K562 (cell line): Measurements from ENCODE around the gene DNM1. TPM values are rescaled to one million over a fixed set of nuclear protein-coding genes. Genes with fewer than 3 reads are reported as not detected.
"Not testable (repeated sequence)": the region's sequence is repeated elsewhere in the genome, so short reads cannot be mapped to it uniquely, and the experiment has no call there.

Source experiments
- ATAC-seq: fragments of 200-7000 bp; cut with Tn5 transposase; 3 replicates; pipeline ENCODE4 v1.9.1; 2020; ENCODE audit warnings: moderate library complexity
- BruUV-seq: library from RNA; stranded (reverse); fragments of 400-500 nt; replicated peaks from 2 replicates; lab custom pipeline; 2021; lab: Mats Ljungman, UMichigan
- CTCF ChIA-PET: fragments of 300-600 bp; formaldehyde crosslinking; extraction: SDS; loops from one replicate; lab custom pipeline; 2021; ENCODE audit warnings: low intra/inter-chr PET ratio; lab: Yijun Ruan, JAX
- POLR2A ChIA-PET: fragments of 300-600, 350-650 bp; sonication (Branson Sonifier 250); formaldehyde crosslinking; extraction: SDS; loops from one replicate; lab custom pipeline; 2021; ENCODE audit warnings: antibody characterized with exemption, inconsistent platforms; lab: Yijun Ruan, JAX
- DNase-seq, 4 experiments: peaks; one replicate each; pipeline versions ENCODE4 v3.0.0 to v3.0.0-alpha.2; 2011 to 2018; ENCODE audit warnings: low spot score in 3 of 4, mixed read lengths in 3 of 4; ENCODE audit errors: extremely low read depth in 1 of 4
- FAIRE-seq: peaks from 2 replicates; lab custom pipeline; 2011; peaks lifted over from hg19 to GRCh38; lab: Jason Lieb, UNC
- H2AFZ ChIP-seq: 2 replicates; pipeline ENCODE4 v1.6.0; 2011; ENCODE audit warnings: low read depth, low read length, control low read depth, inconsistent platforms
- H3K27ac ChIP-seq: fragments of 200-600 bp; 3 replicates; pipeline ENCODE4 v1.8.0; 2011; ENCODE audit warnings: low read depth, mild to moderate bottlenecking, control low read depth, inconsistent platforms, low read length, moderate library complexity, mixed read lengths; ENCODE audit errors: extremely low read depth
- H3K27me3 ChIP-seq, 2 experiments: fragments of 300-600 bp in 1 of 2; 2 replicates in 1 of 2; 3 replicates in 1 of 2; pipeline versions ENCODE4 v1.6.0 to v1.8.0; 2011; ENCODE audit warnings: inconsistent platforms in 2 of 2, low read length in 2 of 2, mild to moderate bottlenecking in 1 of 2, mixed read lengths in 1 of 2, moderate library complexity in 1 of 2; ENCODE audit not compliant: control insufficient read depth in 2 of 2, insufficient read depth in 2 of 2
- H3K36me3 ChIP-seq: fragments of 300-600 bp; 3 replicates; pipeline ENCODE4 v1.8.0; 2011; ENCODE audit warnings: mild to moderate bottlenecking, low read length, inconsistent platforms; ENCODE audit not compliant: control insufficient read depth, insufficient read depth
- H3K4me1 ChIP-seq, 2 experiments: fragments of 200-600 bp in 1 of 2; replicated peaks in 1 of 2; 2 replicates in 1 of 2; 3 replicates in 1 of 2; pipeline versions ENCODE4 v1.5.1 to v1.8.0; 2011; ENCODE audit warnings: inconsistent platforms in 2 of 2, low read length in 2 of 2, mild to moderate bottlenecking in 1 of 2, mixed read lengths in 1 of 2, moderate library complexity in 1 of 2; ENCODE audit not compliant: control insufficient read depth in 2 of 2, insufficient read depth in 2 of 2
- H3K4me2 ChIP-seq: 2 replicates; pipeline ENCODE4 v1.6.1; 2011; ENCODE audit warnings: low read length, control low read depth, inconsistent platforms, mixed read lengths; ENCODE audit not compliant: insufficient read depth
- H3K4me3 ChIP-seq: fragments of 200-600 bp; sonication (generic), shearing (Covaris generic); 2 replicates; pipeline ENCODE4 v1.5.1; 2016; ENCODE audit warnings: control low read depth, inconsistent platforms
- H3K79me2 ChIP-seq: fragments of 200-600 bp; 3 replicates; pipeline ENCODE4 v1.8.0; 2011; ENCODE audit warnings: low read length, inconsistent platforms; ENCODE audit not compliant: control insufficient read depth, insufficient read depth
- H3K9ac ChIP-seq, 2 experiments: 2 replicates each; pipeline versions ENCODE4 v1.6.0 to v1.6.1; 2011; ENCODE audit warnings: low read depth in 2 of 2, low read length in 2 of 2, control low read depth in 1 of 2, inconsistent platforms in 1 of 2, mild to moderate bottlenecking in 1 of 2, mixed read lengths in 1 of 2; ENCODE audit not compliant: insufficient read depth in 1 of 2
- H3K9me1 ChIP-seq: one replicate; pipeline ENCODE4 v1.6.0; 2011; ENCODE audit warnings: inconsistent platforms, mild to moderate bottlenecking, low read length, moderate library complexity; ENCODE audit not compliant: control insufficient read depth, insufficient read depth
- H3K9me3 ChIP-seq: replicated peaks from 2 replicates; pipeline ENCODE4 v1.5.1; 2011; ENCODE audit warnings: low read depth, low read length, inconsistent platforms; ENCODE audit not compliant: control insufficient read depth, insufficient read depth
- H4K20me1 ChIP-seq: replicated peaks from 2 replicates; pipeline ENCODE4 v1.6.1; 2011; ENCODE audit warnings: low read length, inconsistent platforms, mixed read lengths; ENCODE audit not compliant: control insufficient read depth, insufficient read depth
- CREB1 ChIP-seq, 2 experiments: sonication (generic) in 1 of 2; formaldehyde crosslinking in 1 of 2; IDR thresholded peaks; 2 replicates each; pipeline versions ENCODE4 v1.6.1 to v1.8.0; 2012 to 2022; ENCODE audit warnings: inconsistent platforms in 1 of 2, mild to moderate bottlenecking in 1 of 2, missing genetic modification reagents in 1 of 2, moderate library complexity in 1 of 2
- DACH1 ChIP-seq: fragments of 450-650 bp; IDR thresholded peaks from 2 replicates; pipeline ENCODE4 v1.6.1; 2018; ENCODE audit not compliant: partially characterized antibody
- FOXP1 ChIP-seq: sonication (generic); formaldehyde crosslinking; IDR thresholded peaks from 2 replicates; pipeline ENCODE4 v1.8.0; 2022; ENCODE audit warnings: mild to moderate bottlenecking, missing genetic modification reagents
- HDAC2 ChIP-seq: fragments of 450-650 bp; IDR thresholded peaks from 2 replicates; pipeline ENCODE4 v1.6.1; 2016; ENCODE audit warnings: mild to moderate bottlenecking
- POU5F1 ChIP-seq: fragments of 150-350 bp; IDR thresholded peaks from 2 replicates; pipeline ENCODE4 v1.6.1; 2014; ENCODE audit warnings: borderline replicate concordance, low read length, low read depth, mild to moderate bottlenecking; ENCODE audit not compliant: partially characterized antibody
- TGIF2 ChIP-seq: sonication (generic); formaldehyde crosslinking; IDR thresholded peaks from 2 replicates; pipeline ENCODE4 v1.8.1; 2022; ENCODE audit warnings: mild to moderate bottlenecking, missing genetic modification reagents, moderate library complexity
- ZFP36 ChIP-seq: fragments of 150-350 bp; IDR thresholded peaks from 2 replicates; pipeline ENCODE4 v1.6.1; 2018; ENCODE audit warnings: low read length, low read depth; ENCODE audit not compliant: partially characterized antibody
- ZNF224 ChIP-seq: sonication (generic); formaldehyde crosslinking; IDR thresholded peaks from 2 replicates; pipeline ENCODE4 v1.8.0; 2022; ENCODE audit warnings: mild to moderate bottlenecking, missing genetic modification reagents
- WGBS: fragments of 100-300 bp; shearing (Covaris generic); methylation state at CpG from one replicate; pipeline ENCODE4 v1.1.6; 2016; ENCODE audit warnings: low coverage, mixed read lengths; ENCODE audit not compliant: insufficient coverage; ENCODE audit errors: missing lambda C conversion rate; 5-methylcytosine and 5-hydroxymethylcytosine counted together
- in situ Hi-C: fragments of 300-500 bp; cut with MboI; formaldehyde crosslinking; loops from 4 replicates; pipeline ENCODE4 v1.15.0; 2018; ENCODE audit warnings: inconsistent platforms, mixed read lengths
- intact Hi-C: fragments of 100-400 bp; cut with micrococcal nuclease; formaldehyde crosslinking; loops from 2 replicates; pipeline ENCODE4 v1.14.2; 2022
- polyA plus RNA-seq, 8 experiments: library from polyadenylated mRNA; depleted of rRNA in 4 of 8; stranded (reverse) in 5 of 8; unstranded in 3 of 8; fragments of >200 nt; fragmentation: Nextera tagmentation in 2 of 8; fragmentation: Illumina TruSeq in 1 of 8; extraction: Ambion mirVana in 2 of 8; extraction: Trizol in 1 of 8; gene quantifications; 2 replicates each; pipeline versions ENCODE4 v1.2.1 to v1.2.3, GENCODE V29; 2011 to 2014; ENCODE audit warnings: inconsistent platforms in 1 of 8, missing spikeins in 1 of 8
- total RNA-seq, 7 experiments: library from RNA; depleted of rRNA in 6 of 7; stranded (reverse); fragments of >200 nt in 6 of 7; fragmentation: Illumina TruSeq in 2 of 7; extraction: Trizol in 2 of 7; gene quantifications; 2 replicates each; pipeline versions ENCODE4 v1.2.1 to v1.2.3, GENCODE V29; 2011 to 2021; ENCODE audit warnings: low replicate concordance in 1 of 7
- TF ChIP-seq, protein P1 (sequence below): IDR thresholded peaks from 3 replicates; pipeline ENCODE4 v1.6.1; 2011; ENCODE audit warnings: borderline replicate concordance, mild to moderate bottlenecking, moderate library complexity; ENCODE audit not compliant: insufficient read length; ENCODE audit errors: extremely low read depth
- TF ChIP-seq, protein P2 (sequence below): sonication (generic); formaldehyde crosslinking; IDR thresholded peaks from 2 replicates; pipeline ENCODE4 v1.8.0; 2022; ENCODE audit warnings: missing genetic modification reagents, mild to moderate bottlenecking, moderate library complexity, borderline replicate concordance
- TF ChIP-seq, protein P3 (sequence below): sonication (generic); formaldehyde crosslinking; IDR thresholded peaks from 2 replicates; pipeline ENCODE4 v1.9.0; 2022; ENCODE audit warnings: mild to moderate bottlenecking, missing genetic modification reagents

Gene DNM1
- total and polyA plus RNA-seq, 9 of the 15 experiments (the other 6 are each of a cell fraction or from before 2014, with no cell fraction given): 0.39 to 23.1 (median 9.1) TPM

DNA sequence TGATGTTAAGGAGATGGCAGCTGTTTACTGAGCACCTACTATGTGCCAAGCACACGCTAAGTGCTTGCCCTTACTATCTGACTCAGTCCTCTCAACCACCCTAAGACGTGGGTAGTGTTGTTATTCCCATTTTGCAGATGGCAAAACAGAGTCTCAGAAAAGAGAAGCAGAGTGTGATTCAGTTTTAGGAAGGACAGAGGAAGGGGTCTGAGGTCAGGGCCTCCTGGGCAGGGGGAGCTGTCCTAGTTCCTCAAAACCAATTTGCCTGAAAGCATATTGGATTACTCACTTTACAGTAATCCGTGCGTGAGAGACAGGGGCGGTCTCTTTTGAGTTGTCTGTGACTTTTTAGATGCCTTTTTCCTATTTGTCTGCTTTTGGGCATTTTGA, 23.2 kb downstream of the DNM1 start (continued):
- TF ChIP-seq, protein P1, sequence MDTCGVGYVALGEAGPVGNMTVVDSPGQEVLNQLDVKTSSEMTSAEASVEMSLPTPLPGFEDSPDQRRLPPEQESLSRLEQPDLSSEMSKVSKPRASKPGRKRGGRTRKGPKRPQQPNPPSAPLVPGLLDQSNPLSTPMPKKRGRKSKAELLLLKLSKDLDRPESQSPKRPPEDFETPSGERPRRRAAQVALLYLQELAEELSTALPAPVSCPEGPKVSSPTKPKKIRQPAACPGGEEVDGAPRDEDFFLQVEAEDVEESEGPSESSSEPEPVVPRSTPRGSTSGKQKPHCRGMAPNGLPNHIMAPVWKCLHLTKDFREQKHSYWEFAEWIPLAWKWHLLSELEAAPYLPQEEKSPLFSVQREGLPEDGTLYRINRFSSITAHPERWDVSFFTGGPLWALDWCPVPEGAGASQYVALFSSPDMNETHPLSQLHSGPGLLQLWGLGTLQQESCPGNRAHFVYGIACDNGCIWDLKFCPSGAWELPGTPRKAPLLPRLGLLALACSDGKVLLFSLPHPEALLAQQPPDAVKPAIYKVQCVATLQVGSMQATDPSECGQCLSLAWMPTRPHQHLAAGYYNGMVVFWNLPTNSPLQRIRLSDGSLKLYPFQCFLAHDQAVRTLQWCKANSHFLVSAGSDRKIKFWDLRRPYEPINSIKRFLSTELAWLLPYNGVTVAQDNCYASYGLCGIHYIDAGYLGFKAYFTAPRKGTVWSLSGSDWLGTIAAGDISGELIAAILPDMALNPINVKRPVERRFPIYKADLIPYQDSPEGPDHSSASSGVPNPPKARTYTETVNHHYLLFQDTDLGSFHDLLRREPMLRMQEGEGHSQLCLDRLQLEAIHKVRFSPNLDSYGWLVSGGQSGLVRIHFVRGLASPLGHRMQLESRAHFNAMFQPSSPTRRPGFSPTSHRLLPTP: no peak
- TF ChIP-seq POU5F1: no peak
- no peak for TF ChIP-seq DACH1
- TF ChIP-seq HDAC2: peak; percentile 92
- TF ChIP-seq ZNF224 (CRISPR knock-in tag): no peak
- peak; percentile 66 for TF ChIP-seq ZFP36

DNA sequence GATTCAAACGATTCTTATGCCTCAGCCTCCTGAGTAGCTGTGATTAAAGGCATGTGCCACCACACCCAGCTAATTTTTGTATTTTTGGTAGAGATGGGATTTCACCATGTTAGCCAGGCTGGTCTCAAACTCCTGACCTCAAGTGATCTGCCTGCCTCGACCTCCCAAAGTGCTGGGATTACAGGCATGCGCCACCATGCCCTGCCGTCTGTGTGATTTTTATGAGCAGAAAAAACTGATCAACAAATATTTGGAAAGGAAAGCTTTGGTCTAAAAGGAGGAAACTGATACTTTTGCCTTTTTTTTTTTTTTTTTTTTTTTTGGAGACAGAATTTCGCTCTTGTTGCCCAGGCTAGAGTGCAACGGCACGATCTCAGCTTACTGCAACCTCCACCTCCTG, 27.7 kb downstream of the DNM1 start:
- H3K36me3 ChIP-seq; H3K79me2 ChIP-seq; H3K4me2 ChIP-seq; H2AFZ ChIP-seq; H3K4me3 ChIP-seq; CTCF ChIA-PET; BruUV-seq; ATAC-seq; H3K9ac ChIP-seq; DNase-seq; H3K9me1 ChIP-seq; H4K20me1 ChIP-seq; intact Hi-C loops; in situ Hi-C loops; FAIRE-seq; H3K27ac ChIP-seq; H3K9me3 ChIP-seq; TF ChIP-seq CREB1 (IDR thresholded peaks at IDR 0.05): not testable (repeated sequence)
- H3K27me3 ChIP-seq: peaks cover 26 to 41% of the 10 kb centered on the region in 2 experiments
- WGBS: 32% methylated on average over 6 of the region's 7 CpGs
- POLR2A ChIA-PET: interaction anchor here (0.7 to 0.9 kb wide), 2 partner anchors 9 to 28 kb away, joined by 3 read pairs; no protein-coding TSS in a partner anchor
- H3K4me1 ChIP-seq: peaks cover 0 to 21% of the 10 kb centered on the region in 2 experiments; a peak in 2 of 5 replicates
- TF ChIP-seq, protein P2, sequence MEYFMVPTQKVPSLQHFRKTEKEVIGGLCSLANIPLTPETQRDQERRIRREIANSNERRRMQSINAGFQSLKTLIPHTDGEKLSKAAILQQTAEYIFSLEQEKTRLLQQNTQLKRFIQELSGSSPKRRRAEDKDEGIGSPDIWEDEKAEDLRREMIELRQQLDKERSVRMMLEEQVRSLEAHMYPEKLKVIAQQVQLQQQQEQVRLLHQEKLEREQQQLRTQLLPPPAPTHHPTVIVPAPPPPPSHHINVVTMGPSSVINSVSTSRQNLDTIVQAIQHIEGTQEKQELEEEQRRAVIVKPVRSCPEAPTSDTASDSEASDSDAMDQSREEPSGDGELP (CRISPR knock-in tag): 0 out of 2 replicates have a peak, but pooled peaks have one; percentile 14
- TF ChIP-seq, protein P3, sequence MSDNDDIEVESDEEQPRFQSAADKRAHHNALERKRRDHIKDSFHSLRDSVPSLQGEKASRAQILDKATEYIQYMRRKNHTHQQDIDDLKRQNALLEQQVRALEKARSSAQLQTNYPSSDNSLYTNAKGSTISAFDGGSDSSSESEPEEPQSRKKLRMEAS (CRISPR knock-in tag): 0 out of 2 replicates have a peak, but pooled peaks have one; percentile 47
- TF ChIP-seq FOXP1 (CRISPR knock-in tag): 0 out of 2 replicates have a peak, but pooled peaks have one; percentile 51
- TF ChIP-seq CREB1 (CRISPR knock-in tag; IDR thresholded peaks at IDR 0.05): 0 out of 2 replicates have a peak, but pooled peaks have one; percentile 6
- TF ChIP-seq TGIF2 (CRISPR knock-in tag): 0 out of 2 replicates have a peak, but pooled peaks have one; percentile 31
